Type B pancreatic cell (in vitro differentiated cells): ENCODE results near the gene VSTM2L. TPM values are rescaled to one million over a fixed set of nuclear protein-coding genes. Genes with fewer than 3 reads are reported as not detected.

Source experiments
- DNase-seq: peaks from one replicate; pipeline ENCODE4 v3.0.0; 2021; ENCODE audit warnings: mixed read lengths; ENCODE audit not compliant: unreplicated experiment; ENCODE audit errors: extremely low spot score
- H3K27ac Mint-ChIP-seq: 2 replicates; pipeline ENCODE4 v1.8.0; 2021; ENCODE audit warnings: mild to moderate bottlenecking, mixed read lengths
- H3K27me3 Mint-ChIP-seq: 2 replicates; pipeline ENCODE4 v1.8.0; 2021; ENCODE audit warnings: mixed read lengths
- H3K36me3 Mint-ChIP-seq: 2 replicates; pipeline ENCODE4 v1.8.0; 2021; ENCODE audit warnings: mixed read lengths
- H3K4me1 Mint-ChIP-seq: one replicate; pipeline ENCODE4 v1.8.0; 2021; ENCODE audit warnings: mixed read lengths; ENCODE audit not compliant: unreplicated experiment
- H3K4me3 Mint-ChIP-seq: 2 replicates; pipeline ENCODE4 v1.8.0; 2021; ENCODE audit warnings: mild to moderate bottlenecking, mixed read lengths
- H3K9me3 Mint-ChIP-seq: 2 replicates; pipeline ENCODE4 v1.8.0; 2021; ENCODE audit warnings: mixed read lengths
- CTCF ChIP-seq: fragments of 200-600 bp; sonication (generic); conservative IDR thresholded peaks from 2 replicates; pipeline ENCODE4 v1.5.0; 2021; ENCODE audit warnings: antibody characterized with exemption, mild to moderate bottlenecking
- total RNA-seq: library from RNA; stranded (reverse); gene quantifications from 2 replicates; pipeline ENCODE4 v1.2.1, GENCODE V29; 2021; ENCODE audit warnings: low replicate concordance

VSTM2L gene
- total RNA-seq, 1 donor from 2014 or later = 11.4 TPM

GRCh38 chr20:37880726-37881591, 22.0 kb upstream of the VSTM2L start:
- no peak for TF ChIP-seq CTCF
- Mint-ChIP-seq H3K27me3 (no peaks in the 10 kb centered on the region), H3K9me3 (no peaks in the 10 kb centered on the region), H3K4me3 (peak overlapping the region; percentile 5), H3K27ac (peak overlapping the region; percentile 42), H3K4me1 (peaks cover 28% of the 10 kb centered on the region), H3K36me3 (no peaks in the 10 kb centered on the region)
- DNase-seq = no peak

GRCh38 chr20:37881601-37882343, 21.2 kb upstream of the VSTM2L start:
- Mint-ChIP-seq H3K4me3 (no peak overlapping the region), H3K9me3 (no peaks in the 10 kb centered on the region), H3K27ac (peak overlapping the region; percentile 42), H3K36me3 (no peaks in the 10 kb centered on the region), H3K27me3 (no peaks in the 10 kb centered on the region), H3K4me1 (peaks cover 29% of the 10 kb centered on the region)
- no peak for DNase-seq
- TF ChIP-seq CTCF = no peak

GRCh38 chr20:37882961-37883712, 19.8 kb upstream of the VSTM2L start:
- Mint-ChIP-seq H3K4me1 (peaks cover 36% of the 10 kb centered on the region), H3K4me3 (no peak overlapping the region), H3K27ac (no peak overlapping the region), H3K27me3 (peaks cover 5% of the 10 kb centered on the region), H3K9me3 (no peaks in the 10 kb centered on the region), H3K36me3 (no peaks in the 10 kb centered on the region)
- TF ChIP-seq CTCF = no peak
- DNase-seq = no peak

- Mint-ChIP-seq H3K27ac (no peak overlapping the region), H3K9me3 (no peaks in the 10 kb centered on the region), H3K36me3 (no peaks in the 10 kb centered on the region), H3K27me3 (peaks cover 5% of the 10 kb centered on the region), H3K4me1 (peaks cover 28% of the 10 kb centered on the region), H3K4me3 (no peak overlapping the region)
- no peak for TF ChIP-seq CTCF
- DNase-seq = no peak
These were observed 17.9 kb upstream of the VSTM2L start for GRCh38 chr20:37885042-37885441.

GRCh38 chr20:37885593-37886503, 17.1 kb upstream of the VSTM2L start:
- TF ChIP-seq CTCF = no peak
- no peak overlapping the region for H3K4me3 Mint-ChIP-seq
- no peaks in the 10 kb centered on the region for H3K36me3 Mint-ChIP-seq
- H3K9me3 Mint-ChIP-seq = no peaks in the 10 kb centered on the region
- no peak overlapping the region for H3K27ac Mint-ChIP-seq
- H3K4me1 Mint-ChIP-seq = peaks cover 28% of the 10 kb centered on the region
- DNase-seq = no peak
- H3K27me3 Mint-ChIP-seq = peaks cover 5% of the 10 kb centered on the region
